Skeletal muscle tissue (tissue), 4 donors: Measurements from ENCODE around the gene MORN5. TPM values are rescaled to one million over a fixed set of nuclear protein-coding genes. Genes with fewer than 3 reads are reported as not detected.

Experiments used
- H3K27ac ChIP-seq: one replicate; pipeline ENCODE4 v1.7.0; 2013; ENCODE audit warnings: mild to moderate bottlenecking, low read depth, low read length, inconsistent platforms
- H3K27me3 ChIP-seq, 3 donors: one replicate each; pipeline ENCODE4 v1.7.0; 2013; ENCODE audit warnings: low read length in 3 of 3; ENCODE audit not compliant: control insufficient read depth in 3 of 3, insufficient read depth in 3 of 3
- H3K36me3 ChIP-seq, 3 donors: one replicate each; pipeline ENCODE4 v1.7.0; 2013; ENCODE audit warnings: low read length in 3 of 3; ENCODE audit not compliant: control insufficient read depth in 3 of 3, insufficient read depth in 3 of 3
- H3K4me1 ChIP-seq, 3 donors: one replicate each; pipeline ENCODE4 v1.7.0; 2013; ENCODE audit warnings: low read length in 3 of 3, mild to moderate bottlenecking in 3 of 3; ENCODE audit not compliant: control insufficient read depth in 3 of 3, insufficient read depth in 3 of 3
- H3K4me3 ChIP-seq, 3 donors: one replicate each; pipeline ENCODE4 v1.7.0; 2013; ENCODE audit warnings: low read length in 3 of 3
- H3K9ac ChIP-seq, 3 donors: one replicate each; pipeline ENCODE4 v1.7.0; 2013; ENCODE audit warnings: low read length in 3 of 3, mild to moderate bottlenecking in 3 of 3, moderate library complexity in 2 of 3, low read depth in 1 of 3
- H3K9me3 ChIP-seq, 3 donors: one replicate each; pipeline ENCODE4 v1.7.0; 2013; ENCODE audit warnings: low read length in 3 of 3; ENCODE audit not compliant: control insufficient read depth in 3 of 3
- total RNA-seq: library from RNA; depleted of rRNA; stranded (reverse); fragments of >200 nt; gene quantifications from one replicate; pipeline ENCODE4 v1.2.3, GENCODE V29; 2014
- donor health status: Osteomylitis.

MORN5 gene
- total RNA-seq, 1 donor from 2014 or later = not detected

DNA sequence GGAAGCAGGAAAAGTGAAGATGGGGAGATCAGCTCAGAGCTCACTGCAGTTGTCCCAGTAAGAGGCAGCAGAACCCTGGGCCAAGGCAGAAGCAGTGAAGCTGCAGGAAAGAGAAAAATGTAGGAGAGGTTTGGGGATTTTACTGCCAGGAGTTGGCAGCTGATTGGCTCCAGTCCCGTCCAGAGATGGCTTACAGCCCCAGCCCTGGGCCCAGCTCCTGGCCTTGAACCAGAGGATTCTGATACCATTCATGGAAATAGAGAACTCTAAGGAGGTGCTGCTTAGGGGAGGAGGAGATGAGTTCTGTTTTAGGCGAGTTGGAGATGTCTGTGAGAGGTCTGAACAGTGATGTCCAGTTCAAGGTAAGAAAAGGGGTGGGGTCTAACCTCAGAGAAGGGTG lies 4.6 kb downstream of the MORN5 start:
- H3K36me3 ChIP-seq = peaks cover 0 to 2% (median 2%) of the 10 kb centered on the region in 3 donors
- no peaks in the 10 kb centered on the region for H3K27me3 ChIP-seq
- peaks cover 0 to 2% (median 0%) of the 10 kb centered on the region in 3 donors for H3K4me1 ChIP-seq
- no peak overlapping the region for H3K4me3 ChIP-seq
- H3K27ac ChIP-seq = no peak overlapping the region
- H3K9ac ChIP-seq = no peak overlapping the region
- H3K9me3 ChIP-seq = no peaks in the 10 kb centered on the region

- H3K27me3 ChIP-seq = peaks cover 6 to 16% (median 12%) of the 10 kb centered on the region in 3 donors
- no peak overlapping the region for H3K27ac ChIP-seq
Observed at GRCh38 chr9:122168356-122168755, 8.6 kb downstream of the MORN5 start.

GRCh38 chr9:122172131-122172530 lies 12.4 kb downstream of the MORN5 start:
- Histone ChIP-seq H3K27me3 (peaks cover 19 to 29% (median 24%) of the 10 kb centered on the region in 3 donors), H3K9me3 (no peaks in the 10 kb centered on the region), H3K36me3 (no peaks in the 10 kb centered on the region)

More at GRCh38 chr9:122168356-122168755, 8.6 kb downstream of the MORN5 start:
- no peaks in the 10 kb centered on the region for H3K9me3 ChIP-seq
- no peak overlapping the region for H3K4me3 ChIP-seq
- H3K9ac ChIP-seq = no peak overlapping the region
- no peaks in the 10 kb centered on the region for H3K4me1 ChIP-seq
- no peaks in the 10 kb centered on the region for H3K36me3 ChIP-seq

DNA sequence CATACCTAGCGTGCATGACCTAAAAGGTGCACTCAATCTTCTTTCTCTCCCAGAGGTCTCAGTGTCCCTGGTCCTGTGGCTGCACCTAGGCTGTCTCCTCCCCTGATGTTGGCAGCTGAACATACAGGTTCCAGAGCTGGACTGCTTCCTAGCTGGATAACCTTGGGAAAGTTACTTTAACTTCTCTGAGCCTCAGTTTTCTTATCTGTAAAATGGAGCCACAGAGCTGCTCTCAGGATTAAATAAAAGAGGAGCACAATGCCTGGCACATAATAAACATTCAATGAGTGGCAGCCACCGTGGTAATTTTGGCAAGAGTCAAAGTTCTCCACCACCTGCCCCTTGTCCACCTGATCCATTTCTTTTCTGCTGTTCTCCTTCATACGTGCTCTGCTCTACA lies 14.0 kb downstream of the MORN5 start:
- Histone ChIP-seq H3K9me3 (no peaks in the 10 kb centered on the region), H3K27me3 (peaks cover 19 to 29% (median 27%) of the 10 kb centered on the region in 3 donors), H3K27ac (no peak overlapping the region), H3K4me1 (no peaks in the 10 kb centered on the region), H3K36me3 (no peaks in the 10 kb centered on the region), H3K4me3 (no peak overlapping the region), H3K9ac (no peak overlapping the region)

More at GRCh38 chr9:122172131-122172530, 12.4 kb downstream of the MORN5 start:
- H3K9ac ChIP-seq = no peak overlapping the region
- H3K4me3 ChIP-seq = no peak overlapping the region
- H3K4me1 ChIP-seq = no peaks in the 10 kb centered on the region
- H3K27ac ChIP-seq = no peak overlapping the region

DNA sequence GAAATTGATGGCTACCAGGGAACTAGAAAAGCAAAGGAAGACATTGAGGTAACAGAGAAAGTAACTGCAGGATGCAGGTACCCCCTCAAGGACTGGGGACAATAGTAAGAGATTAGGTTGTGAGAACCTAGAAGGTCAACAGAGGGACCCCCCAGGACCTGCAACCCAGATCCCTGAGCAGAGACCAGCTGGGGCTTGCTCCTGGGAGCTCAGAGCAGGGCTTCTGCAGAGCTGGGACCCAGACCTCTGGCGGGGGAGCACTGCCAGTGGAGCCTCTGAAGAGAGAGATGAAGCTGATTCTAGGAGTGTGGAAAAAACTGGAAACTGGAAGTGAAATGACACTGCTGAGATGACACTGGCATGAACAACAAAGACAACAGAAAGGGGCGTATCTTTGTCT lies 17.2 kb downstream of the MORN5 start:
- peaks cover 21 to 29% (median 28%) of the 10 kb centered on the region in 3 donors for H3K27me3 ChIP-seq
- H3K9ac ChIP-seq = no peak overlapping the region
- H3K36me3 ChIP-seq = no peaks in the 10 kb centered on the region
- no peak overlapping the region for H3K4me3 ChIP-seq
- H3K9me3 ChIP-seq = no peaks in the 10 kb centered on the region
- no peak overlapping the region for H3K27ac ChIP-seq
- no peaks in the 10 kb centered on the region for H3K4me1 ChIP-seq

DNA sequence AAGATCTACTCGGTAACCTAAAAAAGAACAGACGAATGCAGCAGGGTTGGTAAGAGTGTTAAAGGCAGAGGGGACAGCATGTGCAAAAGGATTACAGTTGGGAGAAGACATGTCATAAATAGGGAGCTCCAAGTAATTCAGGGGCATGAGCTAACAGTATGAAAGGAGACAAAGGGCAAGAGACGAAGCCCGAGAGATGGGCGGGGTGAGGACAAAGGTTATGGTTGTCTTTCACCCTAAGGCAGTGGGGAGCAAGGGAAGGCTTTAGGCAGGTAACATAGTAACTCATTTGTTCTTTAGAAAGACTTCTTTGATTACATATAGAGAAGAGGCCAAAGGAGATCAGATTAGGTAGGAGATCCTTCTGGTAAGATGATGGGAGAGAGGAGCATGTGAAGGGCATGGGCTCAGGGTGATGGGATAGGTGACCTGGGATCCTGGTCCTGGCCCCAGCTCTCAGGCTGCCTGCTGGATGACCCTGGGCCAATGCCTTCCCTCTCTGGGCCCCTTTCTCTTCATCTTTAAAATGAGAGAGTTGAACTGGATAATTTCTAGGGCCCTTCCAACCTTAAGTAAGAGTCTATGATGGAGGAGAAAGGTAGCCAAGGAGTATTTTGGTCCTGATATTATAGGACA lies 19.5 kb downstream of the MORN5 start:
- Histone ChIP-seq H3K9me3 (no peaks in the 10 kb centered on the region), H3K4me1 (no peaks in the 10 kb centered on the region), H3K27me3 (peaks cover 12 to 24% (median 23%) of the 10 kb centered on the region in 3 donors), H3K36me3 (no peaks in the 10 kb centered on the region), H3K4me3 (no peak overlapping the region), H3K9ac (no peak overlapping the region), H3K27ac (no peak overlapping the region)

- no peak overlapping the region for H3K4me3 ChIP-seq
- H3K27me3 ChIP-seq = peaks cover 12 to 21% (median 19%) of the 10 kb centered on the region in 3 donors
- H3K9ac ChIP-seq = no peak overlapping the region
- no peak overlapping the region for H3K27ac ChIP-seq
- no peaks in the 10 kb centered on the region for H3K4me1 ChIP-seq
- no peaks in the 10 kb centered on the region for H3K9me3 ChIP-seq
- H3K36me3 ChIP-seq = no peaks in the 10 kb centered on the region
Observed at GRCh38 chr9:122179690-122180074, 20.0 kb downstream of the MORN5 start.

DNA sequence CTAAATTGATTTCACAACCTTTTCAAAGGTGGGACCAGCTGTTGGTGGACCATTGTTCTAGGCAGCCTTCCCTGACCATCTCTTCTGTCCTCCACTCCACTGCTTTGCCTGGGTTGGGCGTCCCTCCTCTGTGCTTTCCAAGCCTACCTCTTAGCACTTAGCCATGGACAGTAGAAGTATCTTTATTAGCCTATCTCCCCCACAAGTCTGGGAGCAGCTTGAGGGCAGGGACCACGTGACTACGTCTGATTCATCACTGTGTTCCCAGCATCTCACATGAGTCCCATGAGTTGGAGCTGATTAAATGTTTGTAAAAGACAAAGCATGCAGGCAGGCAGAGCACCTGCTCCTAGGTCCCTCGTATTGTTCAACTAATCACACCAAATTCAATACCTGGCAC lies 20.9 kb downstream of the MORN5 start:
- Histone ChIP-seq H3K9ac (no peak overlapping the region), H3K27ac (no peak overlapping the region), H3K27me3 (peaks cover 12 to 16% (median 15%) of the 10 kb centered on the region in 3 donors), H3K36me3 (no peaks in the 10 kb centered on the region), H3K9me3 (no peaks in the 10 kb centered on the region), H3K4me1 (no peaks in the 10 kb centered on the region), H3K4me3 (no peak overlapping the region)

DNA sequence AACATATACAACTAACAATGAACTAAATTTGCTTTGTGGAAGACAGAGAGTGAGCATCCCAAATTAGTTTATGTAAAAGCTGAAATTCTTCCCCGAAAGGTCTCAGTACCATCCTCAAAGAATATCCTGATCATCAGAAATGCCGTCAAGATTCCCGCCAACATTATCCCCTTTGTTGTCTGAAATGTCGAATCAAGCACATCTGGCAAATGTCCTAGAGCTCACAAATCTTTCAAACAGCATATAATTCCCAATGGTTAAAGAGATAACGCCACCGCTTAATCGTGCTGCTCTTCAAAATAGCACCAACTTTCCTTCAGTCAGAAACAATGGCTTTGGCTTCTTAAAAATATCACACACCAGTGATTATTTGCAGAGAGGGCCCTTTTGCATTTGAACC lies 23.8 kb downstream of the MORN5 start:
- H3K4me1 ChIP-seq = no peaks in the 10 kb centered on the region
- no peaks in the 10 kb centered on the region for H3K9me3 ChIP-seq
- H3K27ac ChIP-seq = no peak overlapping the region
- H3K4me3 ChIP-seq = no peak overlapping the region
- H3K27me3 ChIP-seq = peaks cover 9 to 15% (median 12%) of the 10 kb centered on the region in 3 donors
- H3K36me3 ChIP-seq = no peaks in the 10 kb centered on the region
- H3K9ac ChIP-seq = no peak overlapping the region

DNA sequence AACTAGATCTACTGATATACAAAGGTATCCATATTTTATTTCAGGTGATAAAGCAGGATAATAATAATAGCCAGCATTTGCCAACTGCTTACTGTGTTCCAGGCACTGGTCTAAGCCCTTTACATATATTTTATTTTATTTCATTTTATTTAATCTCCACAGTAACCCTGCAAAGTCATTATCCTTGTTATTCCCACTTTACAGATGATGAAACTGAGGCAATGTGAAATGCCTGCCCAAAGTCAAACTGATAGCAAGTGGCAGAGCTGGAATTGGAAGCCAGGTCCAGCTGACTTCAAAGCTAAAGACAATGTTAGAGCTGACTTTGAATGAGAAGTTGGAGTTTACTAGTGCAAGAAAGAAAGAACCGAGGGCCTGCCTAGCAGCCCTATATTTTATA lies 24.8 kb downstream of the MORN5 start:
- Histone ChIP-seq H3K27me3 (peaks cover 8 to 15% (median 12%) of the 10 kb centered on the region in 3 donors), H3K9me3 (no peaks in the 10 kb centered on the region), H3K4me1 (no peaks in the 10 kb centered on the region)

More for the DNA sequence above, 24.8 kb downstream of the MORN5 start:
- H3K4me3 ChIP-seq = no peak overlapping the region
- H3K27ac ChIP-seq = no peak overlapping the region
- H3K9ac ChIP-seq = no peak overlapping the region
- no peaks in the 10 kb centered on the region for H3K36me3 ChIP-seq
